Endodermal cell (in vitro differentiated cells): ENCODE measurements around the gene SPATA31D4. TPM values are rescaled to one million over a fixed set of nuclear protein-coding genes. Genes with fewer than 3 reads are reported as not detected.

Source experiments
- DNase-seq: peaks from one replicate; pipeline ENCODE4 v3.0.0-alpha.2; 2017
- H3K27ac ChIP-seq: 2 replicates; pipeline ENCODE4 v1.5.1; 2013; ENCODE audit warnings: mild to moderate bottlenecking, low read depth, low read length, moderate library complexity
- H3K27me3 ChIP-seq: 2 replicates; pipeline ENCODE4 v1.6.1; 2013; ENCODE audit warnings: mild to moderate bottlenecking, low read length, moderate library complexity; ENCODE audit not compliant: insufficient read depth, control insufficient read depth, poor library complexity, severe bottlenecking
- H3K36me3 ChIP-seq: 2 replicates; pipeline ENCODE4 v1.7.0; 2013; ENCODE audit warnings: mild to moderate bottlenecking, low read length, moderate library complexity; ENCODE audit not compliant: control insufficient read depth, insufficient read depth
- H3K4me1 ChIP-seq: one replicate; pipeline ENCODE4 v1.7.0; 2013; ENCODE audit warnings: low read length; ENCODE audit not compliant: control insufficient read depth, insufficient read depth
- H3K4me3 ChIP-seq: 2 replicates; pipeline ENCODE4 v1.5.1; 2013; ENCODE audit warnings: mild to moderate bottlenecking, low read length, moderate library complexity
- H3K9ac ChIP-seq: 2 replicates; pipeline ENCODE4 v1.6.1; 2013; ENCODE audit warnings: mild to moderate bottlenecking, low read length, moderate library complexity; ENCODE audit not compliant: poor library complexity, severe bottlenecking; ENCODE audit errors: extremely low read depth
- H3K9me3 ChIP-seq: 2 replicates; pipeline ENCODE4 v1.6.1; 2013; ENCODE audit warnings: mild to moderate bottlenecking, low read length, moderate library complexity; ENCODE audit not compliant: control insufficient read depth
- H3K27ac Mint-ChIP-seq: 2 replicates; pipeline ENCODE4 v1.8.0; 2020; ENCODE audit warnings: mixed read lengths
- H3K27me3 Mint-ChIP-seq: 2 replicates; pipeline ENCODE4 v1.8.0; 2021; ENCODE audit warnings: mild to moderate bottlenecking, mixed read lengths; ENCODE audit not compliant: insufficient read depth
- H3K36me3 Mint-ChIP-seq: 2 replicates; pipeline ENCODE4 v1.8.0; 2020; ENCODE audit warnings: low read depth, mixed read lengths
- H3K4me1 Mint-ChIP-seq: 2 replicates; pipeline ENCODE4 v1.8.0; 2020; ENCODE audit warnings: mixed read lengths
- H3K4me3 Mint-ChIP-seq: 2 replicates; pipeline ENCODE4 v1.8.0; 2020; ENCODE audit warnings: mild to moderate bottlenecking, moderate library complexity, mixed read lengths
- H3K9me3 Mint-ChIP-seq: 2 replicates; pipeline ENCODE4 v1.8.0; 2020; ENCODE audit warnings: mild to moderate bottlenecking, mixed read lengths
- CTCF ChIP-seq: fragments of 200-600 bp; sonication (generic); conservative IDR thresholded peaks from 2 replicates; pipeline ENCODE4 v1.5.0; 2021; ENCODE audit warnings: antibody characterized with exemption, mild to moderate bottlenecking
- whole genome bisulfite sequencing, 2 experiments: methylation state at CpG; one replicate each; pipeline versions ENCODE4 v1.1.5 to v1.1.7; 2013; ENCODE audit warnings: missing lambda C conversion rate in 2 of 2, mixed read lengths in 1 of 2; ENCODE audit not compliant: insufficient coverage in 1 of 2, insufficient read length in 1 of 2; 5-methylcytosine and 5-hydroxymethylcytosine counted together
- total RNA-seq, 2 donors: library from RNA; stranded (reverse); fragmentation: NEBNext Ultra II Directional in 1 of 2; extraction: Animal tissue kit (Norgen Biotek cat#: 25700) in 1 of 2; gene quantifications; 2 replicates in 1 of 2; 3 replicates in 1 of 2; pipeline ENCODE4 v1.2.1, GENCODE V29; 2021

Gene SPATA31D4
- total RNA-seq, 2 donors from 2014 or later, result not detected

GRCh38 chr9:81885602-81886001 lies 42.6 kb upstream of the SPATA31D4 start:
- Histone ChIP-seq H3K4me3 (no peak overlapping the region), H3K27ac (no peak overlapping the region), H3K4me1 (no peaks in the 10 kb centered on the region), H3K9me3 (no peaks in the 10 kb centered on the region), H3K36me3 (no peaks in the 10 kb centered on the region), H3K27me3 (no peaks in the 10 kb centered on the region), H3K9ac (no peak overlapping the region)
- WGBS, 2 experiments, result 93 to 100% methylated on average over 1 to 2 of the region's 2 CpGs
- Mint-ChIP-seq H3K4me1 (no peaks in the 10 kb centered on the region), H3K27me3 (peaks cover 5% of the 10 kb centered on the region), H3K36me3 (no peaks in the 10 kb centered on the region), H3K27ac (no peak overlapping the region), H3K4me3 (no peak overlapping the region), H3K9me3 (no peaks in the 10 kb centered on the region)
- TF ChIP-seq CTCF, result no peak
- DNase-seq, result no peak

DNA sequence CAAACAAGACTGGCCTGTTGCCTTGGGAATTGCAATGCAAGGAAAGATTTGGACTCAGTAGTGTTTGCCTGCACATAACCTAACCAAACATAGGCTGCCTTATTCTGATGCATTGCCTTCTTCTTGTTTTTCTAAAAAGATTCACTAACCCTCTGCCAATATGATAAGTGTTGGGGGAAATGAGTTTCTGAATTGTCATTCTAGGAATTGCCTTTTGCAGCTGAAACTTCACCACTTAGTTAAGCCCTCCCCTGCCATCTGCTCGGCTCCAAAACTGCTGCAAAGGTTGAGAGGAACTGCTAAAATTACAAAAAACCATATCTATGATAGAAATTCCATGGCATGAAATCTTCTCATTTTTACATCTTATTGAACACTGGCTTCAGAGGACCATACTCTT lies 41.6 kb upstream of the SPATA31D4 start:
- TF ChIP-seq CTCF, result no peak
- no peak overlapping the region for H3K9ac ChIP-seq
- Mint-ChIP-seq H3K9me3 (no peaks in the 10 kb centered on the region), H3K36me3 (no peaks in the 10 kb centered on the region), H3K4me3 (no peak overlapping the region), H3K27ac (no peak overlapping the region), H3K27me3 (peaks cover 5% of the 10 kb centered on the region), H3K4me1 (no peaks in the 10 kb centered on the region)
- H3K36me3 ChIP-seq, result no peaks in the 10 kb centered on the region
- no peaks in the 10 kb centered on the region for H3K4me1 ChIP-seq
- H3K27ac ChIP-seq, result no peak overlapping the region
- H3K9me3 ChIP-seq, result no peaks in the 10 kb centered on the region
- H3K27me3 ChIP-seq, result no peaks in the 10 kb centered on the region
- 86 to 90% methylated on average over 1 of the region's 1 CpG for WGBS, 2 experiments
- H3K4me3 ChIP-seq, result no peak overlapping the region
- DNase-seq, result no peak

- TF ChIP-seq CTCF, result no peak
- 93 to 100% methylated on average over 2 of the region's 3 CpGs for WGBS, 2 experiments
- Histone ChIP-seq H3K4me3 (no peak overlapping the region), H3K4me1 (no peaks in the 10 kb centered on the region), H3K9me3 (no peaks in the 10 kb centered on the region), H3K9ac (no peak overlapping the region), H3K27ac (no peak overlapping the region), H3K27me3 (no peaks in the 10 kb centered on the region), H3K36me3 (no peaks in the 10 kb centered on the region)
- H3K9me3 Mint-ChIP-seq, result no peaks in the 10 kb centered on the region
- H3K27me3 Mint-ChIP-seq, result peaks cover 4% of the 10 kb centered on the region
- no peak for DNase-seq
- no peak overlapping the region for H3K4me3 Mint-ChIP-seq
- H3K4me1 Mint-ChIP-seq, result no peaks in the 10 kb centered on the region
- no peaks in the 10 kb centered on the region for H3K36me3 Mint-ChIP-seq
- no peak overlapping the region for H3K27ac Mint-ChIP-seq
These were observed 38.1 kb upstream of the SPATA31D4 start for GRCh38 chr9:81890104-81890503.
